ENCODE data around the gene FN1. TPM values are rescaled to one million over a fixed set of nuclear protein-coding genes. Genes with fewer than 3 reads are reported as not detected.

The FN1 gene
- total RNA-seq, 2 donors from 2014 or later: 84.2 to 257 TPM

DNA sequence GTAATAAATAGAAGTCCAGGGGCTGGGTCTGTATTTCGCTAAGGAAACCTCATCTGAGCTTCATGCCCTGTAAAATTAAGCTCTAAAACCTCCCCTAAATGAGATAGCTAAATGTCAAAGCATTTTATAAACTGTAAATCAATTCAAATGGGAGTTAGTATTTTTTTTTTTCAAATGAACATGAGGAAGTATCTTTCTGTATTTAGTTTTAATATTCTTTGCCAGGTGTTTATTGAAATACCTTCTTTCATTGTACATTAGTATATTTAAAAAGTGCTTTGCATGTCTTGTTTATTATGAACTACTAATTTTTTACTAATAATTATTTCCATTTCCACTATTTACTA, 76.3 kb downstream of the FN1 start:
- Histone ChIP-seq H3K4me1 (replicated peaks) (no peaks in the 10 kb centered on the region), H3K27ac (no peak overlapping the region), H3K9me3 (no peaks in the 10 kb centered on the region), H3K27me3 (replicated peaks; ENCODE audit: insufficient read depth) (no peaks in the 10 kb centered on the region), H3K4me3 (no peak overlapping the region), H3K36me3 (no peaks in the 10 kb centered on the region)
- TF ChIP-seq, protein P1, sequence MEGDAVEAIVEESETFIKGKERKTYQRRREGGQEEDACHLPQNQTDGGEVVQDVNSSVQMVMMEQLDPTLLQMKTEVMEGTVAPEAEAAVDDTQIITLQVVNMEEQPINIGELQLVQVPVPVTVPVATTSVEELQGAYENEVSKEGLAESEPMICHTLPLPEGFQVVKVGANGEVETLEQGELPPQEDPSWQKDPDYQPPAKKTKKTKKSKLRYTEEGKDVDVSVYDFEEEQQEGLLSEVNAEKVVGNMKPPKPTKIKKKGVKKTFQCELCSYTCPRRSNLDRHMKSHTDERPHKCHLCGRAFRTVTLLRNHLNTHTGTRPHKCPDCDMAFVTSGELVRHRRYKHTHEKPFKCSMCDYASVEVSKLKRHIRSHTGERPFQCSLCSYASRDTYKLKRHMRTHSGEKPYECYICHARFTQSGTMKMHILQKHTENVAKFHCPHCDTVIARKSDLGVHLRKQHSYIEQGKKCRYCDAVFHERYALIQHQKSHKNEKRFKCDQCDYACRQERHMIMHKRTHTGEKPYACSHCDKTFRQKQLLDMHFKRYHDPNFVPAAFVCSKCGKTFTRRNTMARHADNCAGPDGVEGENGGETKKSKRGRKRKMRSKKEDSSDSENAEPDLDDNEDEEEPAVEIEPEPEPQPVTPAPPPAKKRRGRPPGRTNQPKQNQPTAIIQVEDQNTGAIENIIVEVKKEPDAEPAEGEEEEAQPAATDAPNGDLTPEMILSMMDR (IDR thresholded peaks at IDR 0.05): no peak
- TF ChIP-seq POLR2AphosphoS5 (IDR thresholded peaks at IDR 0.05) (no peak), POLR2A (IDR thresholded peaks at IDR 0.05) (no peak)
- no peak for DNase-seq (ENCODE audit: low spot score)
- intact Hi-C loops (cut with DNase I): no loop called here
- WGBS: 86% methylated on average over 1 of the region's 1 CpG

DNA sequence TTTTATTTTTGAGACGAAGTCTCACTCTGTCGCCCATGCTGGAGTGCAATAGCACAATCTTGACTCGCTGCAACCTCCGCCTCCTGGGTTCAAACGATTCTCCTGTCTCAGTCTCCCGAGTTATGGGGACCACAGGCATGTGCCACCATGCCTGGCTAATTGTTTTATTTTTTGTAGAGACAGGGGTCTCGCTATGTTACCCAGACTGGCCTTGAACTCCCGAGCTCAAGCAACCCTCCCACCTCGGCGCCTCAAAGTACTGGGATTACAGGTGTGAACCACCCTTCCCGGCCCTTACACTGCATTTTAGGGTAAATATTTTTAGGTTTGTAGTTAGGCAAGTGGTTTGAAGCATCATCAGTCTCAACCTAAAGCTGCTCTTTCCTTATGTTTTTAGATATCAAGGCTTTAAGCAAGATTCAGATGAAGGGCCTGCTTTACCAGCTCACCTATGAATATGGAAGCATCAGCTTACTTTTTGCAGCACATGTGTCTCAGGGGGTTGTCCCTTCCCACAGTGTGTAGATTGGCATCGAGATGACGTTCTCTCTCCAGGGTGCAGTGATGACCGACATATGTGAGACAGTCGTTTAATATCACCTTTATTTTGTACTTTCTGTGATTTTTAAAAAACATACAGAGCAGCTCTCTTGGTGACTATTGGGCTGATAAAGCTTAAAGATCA, 76.8 kb downstream of the FN1 start:
- intact Hi-C loops (cut with DNase I): no loop called here
- TF ChIP-seq POLR2A (IDR thresholded peaks at IDR 0.05) (no peak), POLR2AphosphoS5 (IDR thresholded peaks at IDR 0.05) (no peak)
- TF ChIP-seq, protein P1 (IDR thresholded peaks at IDR 0.05): no peak
- H3K9me3 ChIP-seq: no peaks in the 10 kb centered on the region
- no peak for DNase-seq (ENCODE audit: low spot score)
- H3K4me3 ChIP-seq: no peak overlapping the region
- no peak overlapping the region for H3K27ac ChIP-seq
- WGBS: 86% methylated on average over 15 of the region's 15 CpGs
- no peaks in the 10 kb centered on the region for H3K36me3 ChIP-seq
- no peaks in the 10 kb centered on the region for H3K4me1 ChIP-seq (replicated peaks)
- no peaks in the 10 kb centered on the region for H3K27me3 ChIP-seq (replicated peaks; ENCODE audit: insufficient read depth)

DNA sequence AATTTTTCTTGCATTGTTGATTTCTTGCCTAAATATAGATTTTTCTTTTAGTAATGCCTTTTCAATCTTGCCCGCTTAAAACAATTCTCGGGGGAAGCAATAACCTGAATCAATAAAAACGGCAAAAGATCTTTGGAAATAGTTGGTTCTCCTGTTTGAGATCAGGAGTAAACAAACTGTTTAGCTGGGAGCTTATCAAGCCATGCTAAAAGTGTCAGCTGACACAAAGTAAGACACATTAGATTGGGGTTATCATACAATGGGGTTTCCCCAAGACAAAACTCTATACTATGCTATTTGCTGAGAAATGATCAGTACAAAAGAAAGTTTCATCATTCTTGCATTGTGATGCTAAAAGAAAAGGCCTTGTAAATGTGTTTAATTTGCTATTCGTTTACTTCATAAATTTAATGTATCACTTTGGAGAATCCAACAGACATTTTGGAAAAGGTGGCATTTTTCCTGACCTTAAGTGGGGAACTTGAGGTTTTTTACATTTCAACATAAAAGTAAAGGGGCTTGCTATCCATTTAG, 77.5 kb downstream of the FN1 start:
- Histone ChIP-seq H3K4me1 (replicated peaks) (no peaks in the 10 kb centered on the region), H3K36me3 (no peaks in the 10 kb centered on the region), H3K9me3 (no peaks in the 10 kb centered on the region), H3K4me3 (no peak overlapping the region), H3K27me3 (replicated peaks; ENCODE audit: insufficient read depth) (no peaks in the 10 kb centered on the region), H3K27ac (no peak overlapping the region)
- TF ChIP-seq POLR2AphosphoS5 (IDR thresholded peaks at IDR 0.05) (no peak), POLR2A (IDR thresholded peaks at IDR 0.05) (no peak)
- TF ChIP-seq, protein P1 (IDR thresholded peaks at IDR 0.05): no peak
- WGBS: 92% methylated on average over 4 of the region's 4 CpGs
- no peak for DNase-seq (ENCODE audit: low spot score)
- intact Hi-C loops (cut with DNase I): no loop called here

DNA sequence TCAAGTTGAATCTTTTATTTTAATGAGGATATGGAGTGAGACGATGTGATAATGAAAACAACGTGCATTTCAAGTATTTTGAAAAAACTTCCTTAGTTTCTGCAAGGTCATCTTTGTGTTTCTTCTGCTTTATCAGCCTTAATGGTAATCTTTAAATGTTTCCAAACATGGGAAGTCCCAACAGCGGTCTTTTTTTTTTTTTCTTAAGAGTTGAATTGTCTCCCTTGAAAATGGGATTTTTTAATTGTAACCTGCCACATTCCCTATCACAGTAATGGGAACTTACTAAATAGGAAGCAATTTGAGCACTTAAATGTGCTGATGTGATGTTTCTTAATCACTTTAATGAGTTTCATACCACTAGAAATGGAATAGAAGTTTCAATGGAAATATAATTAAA, 78.2 kb downstream of the FN1 start:
- TF ChIP-seq POLR2AphosphoS5 (IDR thresholded peaks at IDR 0.05): no peak
- TF ChIP-seq POLR2A (IDR thresholded peaks at IDR 0.05): no peak
- TF ChIP-seq, protein P1 (IDR thresholded peaks at IDR 0.05): no peak
- H3K4me3 ChIP-seq: no peak overlapping the region
- no peak for DNase-seq (ENCODE audit: low spot score)
- H3K27ac ChIP-seq: no peak overlapping the region
- intact Hi-C loops (cut with DNase I): no loop called here
- H3K36me3 ChIP-seq: no peaks in the 10 kb centered on the region
- H3K9me3 ChIP-seq: no peaks in the 10 kb centered on the region
- H3K27me3 ChIP-seq (replicated peaks; ENCODE audit: insufficient read depth): no peaks in the 10 kb centered on the region
- H3K4me1 ChIP-seq (replicated peaks): no peaks in the 10 kb centered on the region
- WGBS: 81% methylated on average over 3 of the region's 3 CpGs

DNA sequence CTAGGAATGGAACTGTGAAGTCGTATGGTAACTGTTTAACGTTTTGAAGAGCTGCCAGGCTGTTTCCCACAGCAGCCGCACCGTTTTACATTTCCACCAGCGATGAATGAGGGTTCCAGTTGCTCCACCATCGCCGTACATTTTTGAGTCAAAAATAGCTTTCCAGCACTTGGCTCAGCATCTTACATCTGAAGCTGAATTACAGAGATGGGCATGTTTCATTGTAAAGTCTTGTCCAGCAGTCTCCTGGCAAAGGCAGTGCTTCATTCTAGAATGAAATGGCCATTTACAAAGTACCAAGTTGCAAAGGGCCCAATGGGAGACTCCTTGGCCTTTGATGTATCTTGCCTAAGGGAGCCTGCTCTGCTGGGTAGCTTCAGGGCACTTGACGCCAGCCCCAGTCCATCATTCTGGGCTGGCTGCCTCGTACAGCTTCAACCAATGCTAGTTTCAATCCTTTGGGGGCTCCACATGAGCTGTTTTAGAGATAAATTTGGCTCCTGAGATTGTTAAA, 78.9 kb downstream of the FN1 start:
- H3K4me1 ChIP-seq (replicated peaks): no peaks in the 10 kb centered on the region
- 90% methylated on average over 9 of the region's 9 CpGs for WGBS
- H3K27me3 ChIP-seq (replicated peaks; ENCODE audit: insufficient read depth): no peaks in the 10 kb centered on the region
- no peak overlapping the region for H3K27ac ChIP-seq
- no peak for DNase-seq (ENCODE audit: low spot score)
- H3K9me3 ChIP-seq: no peaks in the 10 kb centered on the region
- no peaks in the 10 kb centered on the region for H3K36me3 ChIP-seq
- no peak overlapping the region for H3K4me3 ChIP-seq
- TF ChIP-seq POLR2A (IDR thresholded peaks at IDR 0.05): no peak
- no peak for TF ChIP-seq POLR2AphosphoS5 (IDR thresholded peaks at IDR 0.05)
- intact Hi-C loops (cut with DNase I): no loop called here

All from prostate gland (tissue), 2 donors.